Muscle layer of duodenum (tissue), 2 donors: ENCODE data around the gene DNPH1.

Experiments used
- H3K27ac ChIP-seq: one replicate; pipeline ENCODE4 v1.7.0; 2013; ENCODE audit warnings: mild to moderate bottlenecking, low read length
- H3K27me3 ChIP-seq: one replicate; pipeline ENCODE4 v1.7.0; 2013; ENCODE audit warnings: low read depth, mild to moderate bottlenecking, control low read depth, low read length
- H3K36me3 ChIP-seq, 2 donors: one replicate each; pipeline ENCODE4 v1.7.0; 2013; ENCODE audit warnings: low read length in 2 of 2, control low read depth in 1 of 2, mild to moderate bottlenecking in 1 of 2; ENCODE audit not compliant: insufficient read depth in 2 of 2, control insufficient read depth in 1 of 2
- H3K4me1 ChIP-seq, 2 donors: one replicate each; pipeline ENCODE4 v1.7.0; 2013; ENCODE audit warnings: low read length in 2 of 2, mild to moderate bottlenecking in 2 of 2, control low read depth in 1 of 2, moderate library complexity in 1 of 2; ENCODE audit not compliant: insufficient read depth in 2 of 2, control insufficient read depth in 1 of 2
- H3K4me3 ChIP-seq, 2 donors: one replicate each; pipeline ENCODE4 v1.7.0; 2013; ENCODE audit warnings: low read length in 2 of 2, low read depth in 1 of 2, mild to moderate bottlenecking in 1 of 2
- H3K9me3 ChIP-seq, 2 donors: one replicate each; pipeline ENCODE4 v1.7.0; 2013; ENCODE audit warnings: low read length in 2 of 2, control low read depth in 1 of 2, mild to moderate bottlenecking in 1 of 2; ENCODE audit not compliant: control insufficient read depth in 1 of 2
- donor health status: healthy.

The DNPH1 gene

GRCh38 chr6:43253401-43253800, 24.1 kb upstream of the DNPH1 start:
- H3K27me3 ChIP-seq = peaks cover 21% of the 10 kb centered on the region
- no peak overlapping the region for H3K27ac ChIP-seq
- no peaks in the 10 kb centered on the region for H3K36me3 ChIP-seq
- no peak overlapping the region for H3K4me3 ChIP-seq
- H3K9me3 ChIP-seq = no peaks in the 10 kb centered on the region
- H3K4me1 ChIP-seq = no peaks in the 10 kb centered on the region

GRCh38 chr6:43250992-43251373, 21.7 kb upstream of the DNPH1 start:
- no peak overlapping the region for H3K4me3 ChIP-seq
- no peaks in the 10 kb centered on the region for H3K36me3 ChIP-seq
- H3K27ac ChIP-seq = no peak overlapping the region
- H3K27me3 ChIP-seq = peaks cover 24% of the 10 kb centered on the region
- H3K4me1 ChIP-seq = peaks cover 0 to 12% of the 10 kb centered on the region in 2 donors
- no peaks in the 10 kb centered on the region for H3K9me3 ChIP-seq

- no peaks in the 10 kb centered on the region for H3K9me3 ChIP-seq
- H3K27me3 ChIP-seq = peaks cover 36% of the 10 kb centered on the region
- H3K4me3 ChIP-seq = no peak overlapping the region
- H3K4me1 ChIP-seq = peaks cover 0 to 12% of the 10 kb centered on the region in 2 donors
- no peak overlapping the region for H3K27ac ChIP-seq
- H3K36me3 ChIP-seq = no peaks in the 10 kb centered on the region
Observed at GRCh38 chr6:43248791-43249190, 19.5 kb upstream of the DNPH1 start.

- no peaks in the 10 kb centered on the region for H3K9me3 ChIP-seq
- no peak overlapping the region for H3K27ac ChIP-seq
- H3K36me3 ChIP-seq = no peaks in the 10 kb centered on the region
- H3K4me3 ChIP-seq = no peak overlapping the region
- peaks cover 0 to 12% of the 10 kb centered on the region in 2 donors for H3K4me1 ChIP-seq
- H3K27me3 ChIP-seq = peaks cover 39% of the 10 kb centered on the region
Observed at GRCh38 chr6:43248101-43248500, 18.8 kb upstream of the DNPH1 start.

GRCh38 chr6:43247114-43247999, 18.1 kb upstream of the DNPH1 start:
- H3K27me3 ChIP-seq = peaks cover 42% of the 10 kb centered on the region
- peak overlapping the region; percentile 75 to 87 for H3K4me3 ChIP-seq
- H3K4me1 ChIP-seq = peaks cover 0 to 12% of the 10 kb centered on the region in 2 donors
- H3K36me3 ChIP-seq = no peaks in the 10 kb centered on the region
- H3K9me3 ChIP-seq = no peaks in the 10 kb centered on the region
- no peak overlapping the region for H3K27ac ChIP-seq

GRCh38 chr6:43246301-43247113, 17.2 kb upstream of the DNPH1 start:
- peaks cover 43% of the 10 kb centered on the region for H3K27me3 ChIP-seq
- no peaks in the 10 kb centered on the region for H3K9me3 ChIP-seq
- H3K4me3 ChIP-seq = peak overlapping the region; percentile 75 to 87
- H3K27ac ChIP-seq = no peak overlapping the region
- peaks cover 0 to 12% of the 10 kb centered on the region in 2 donors for H3K4me1 ChIP-seq
- no peaks in the 10 kb centered on the region for H3K36me3 ChIP-seq

- no peaks in the 10 kb centered on the region for H3K36me3 ChIP-seq
- H3K4me3 ChIP-seq = no peak overlapping the region
- H3K27ac ChIP-seq = no peak overlapping the region
- peaks cover 0 to 12% of the 10 kb centered on the region in 2 donors for H3K4me1 ChIP-seq
- no peaks in the 10 kb centered on the region for H3K9me3 ChIP-seq
- H3K27me3 ChIP-seq = peaks cover 40% of the 10 kb centered on the region
Observed at GRCh38 chr6:43243664-43244321, 14.5 kb upstream of the DNPH1 start.

- no peak within 1 kb of the TSS for H3K27ac ChIP-seq
- H3K4me3 ChIP-seq = no peak within 1 kb of the TSS
- no peaks in the 10 kb centered on the region for H3K36me3 ChIP-seq
- H3K27me3 ChIP-seq = peaks cover 38% of the 10 kb centered on the region
- no peaks in the 10 kb centered on the region for H3K9me3 ChIP-seq
- peaks cover 0 to 12% of the 10 kb centered on the region in 2 donors for H3K4me1 ChIP-seq
Observed at GRCh38 chr6:43242908-43243663, 13.8 kb upstream of the DNPH1 start, which contains the start of gene TTBK1. Gene TTBK1, plus strand, starts transcription at chr6:43243481. Its CDS starts 3,180 bp downstream, at chr6:43246661.

GRCh38 chr6:43241446-43241845, 12.2 kb upstream of the DNPH1 start:
- Histone ChIP-seq H3K9me3 (no peaks in the 10 kb centered on the region), H3K4me3 (no peak overlapping the region), H3K4me1 (peaks cover 0 to 2% of the 10 kb centered on the region in 2 donors), H3K36me3 (no peaks in the 10 kb centered on the region), H3K27me3 (peaks cover 38% of the 10 kb centered on the region), H3K27ac (no peak overlapping the region)

- Histone ChIP-seq H3K27me3 (peaks cover 35% of the 10 kb centered on the region), H3K27ac (no peak overlapping the region), H3K9me3 (no peaks in the 10 kb centered on the region), H3K4me3 (no peak overlapping the region), H3K4me1 (no peaks in the 10 kb centered on the region), H3K36me3 (no peaks in the 10 kb centered on the region)
Observed at GRCh38 chr6:43240950-43241349, 11.7 kb upstream of the DNPH1 start.
